Activated CD4-positive, alpha-beta T cell treated with anti-CD3 and anti-CD28 coated beads, Interleukin-2, amount 50 U/mL, for 48 hours (primary cell): ENCODE measurements around the gene HOXB2.

Experiments
- DNase-seq, 2 experiments: peaks; one replicate each; pipeline ENCODE4 v3.0.0-alpha.2; 2020

Gene HOXB2

GRCh38 chr17:48551596-48552465, 6.9 kb upstream of the HOXB2 start:
- DNase-seq: no peak

- DNase-seq: no peak
Measured at GRCh38 chr17:48551214-48551555, 6.3 kb upstream of the HOXB2 start.

DNA sequence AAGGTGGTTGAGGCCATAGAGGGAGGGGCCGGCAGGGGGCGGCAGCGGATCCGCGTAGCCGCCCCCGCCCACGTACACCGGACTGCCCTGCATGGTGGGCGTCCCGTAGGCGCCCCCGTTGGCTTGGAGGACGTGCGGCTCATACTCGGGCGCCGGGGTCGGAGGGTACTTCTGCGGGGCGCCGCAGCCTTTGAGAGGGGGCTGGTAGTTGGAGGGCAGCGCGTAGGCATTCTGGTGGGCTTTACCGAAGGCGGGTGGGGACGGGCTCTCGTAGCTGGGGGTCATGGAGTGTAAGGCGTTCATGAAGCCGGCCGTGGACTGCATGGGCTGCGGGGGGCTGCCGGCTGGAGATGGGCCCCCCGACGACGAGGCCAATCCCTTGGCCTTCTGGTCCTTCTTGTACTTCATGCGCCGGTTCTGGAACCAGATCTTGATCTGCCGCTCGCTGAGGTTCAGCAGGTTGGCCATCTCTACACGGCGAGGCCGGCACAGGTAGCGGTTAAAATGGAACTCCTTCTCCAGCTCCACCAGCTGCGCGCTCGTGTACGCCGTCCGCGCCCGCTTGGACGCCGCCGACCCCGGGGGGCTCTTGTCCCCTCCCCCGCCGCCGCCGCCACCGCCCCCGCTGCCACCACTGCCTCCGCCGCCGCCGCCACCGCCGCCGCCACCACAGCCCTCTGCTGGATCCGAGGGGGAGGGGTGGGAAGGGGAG, 5.7 kb upstream of the HOXB2 start:
- no peak for DNase-seq

DNA sequence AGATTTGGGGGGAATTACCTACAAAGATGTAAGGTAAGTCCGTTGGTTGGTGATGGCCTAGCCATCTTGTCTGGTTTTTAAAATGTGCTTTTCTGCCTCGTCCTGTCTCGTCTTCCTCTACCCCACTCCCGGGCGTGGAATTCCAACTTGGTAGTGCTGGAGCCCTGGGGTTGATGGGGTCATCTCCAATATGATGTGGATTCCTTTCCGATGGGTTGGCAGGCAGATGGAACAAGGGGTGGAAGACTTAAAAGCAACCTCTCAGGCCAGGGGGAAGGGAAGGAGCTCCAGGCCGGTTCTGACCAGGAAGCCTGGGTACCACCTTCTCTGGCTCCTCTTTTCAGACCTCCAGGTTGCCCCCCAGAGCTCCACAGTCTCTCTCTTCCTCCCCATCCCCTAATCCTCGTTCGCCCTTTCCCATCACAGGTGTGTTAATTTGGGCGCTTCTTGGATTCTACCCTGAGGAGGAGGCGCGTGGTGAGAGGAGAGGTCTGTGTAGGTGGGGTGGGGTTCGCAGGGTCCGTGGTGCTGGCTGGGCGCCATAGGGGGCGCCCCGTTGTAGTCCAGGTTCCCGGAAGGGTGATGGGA, 5.1 kb upstream of the HOXB2 start:
- DNase-seq: no peak

GRCh38 chr17:48549281-48549630, 4.3 kb upstream of the HOXB2 start:
- DNase-seq: no peak

- no peak for DNase-seq
Measured at GRCh38 chr17:48548523-48549280, 3.8 kb upstream of the HOXB2 start.

GRCh38 chr17:48547808-48548522, 3.1 kb upstream of the HOXB2 start:
- peak in 1 of 2 experiments; percentile 42 for DNase-seq

- no peak for DNase-seq
Measured at GRCh38 chr17:48546924-48547807, 2.3 kb upstream of the HOXB2 start.

GRCh38 chr17:48546137-48546923, 1.4 kb upstream of the HOXB2 start:
- DNase-seq: no peak

GRCh38 chr17:48545539-48545938, 630 bp upstream of the HOXB2 start:
- DNase-seq: no peak

DNA sequence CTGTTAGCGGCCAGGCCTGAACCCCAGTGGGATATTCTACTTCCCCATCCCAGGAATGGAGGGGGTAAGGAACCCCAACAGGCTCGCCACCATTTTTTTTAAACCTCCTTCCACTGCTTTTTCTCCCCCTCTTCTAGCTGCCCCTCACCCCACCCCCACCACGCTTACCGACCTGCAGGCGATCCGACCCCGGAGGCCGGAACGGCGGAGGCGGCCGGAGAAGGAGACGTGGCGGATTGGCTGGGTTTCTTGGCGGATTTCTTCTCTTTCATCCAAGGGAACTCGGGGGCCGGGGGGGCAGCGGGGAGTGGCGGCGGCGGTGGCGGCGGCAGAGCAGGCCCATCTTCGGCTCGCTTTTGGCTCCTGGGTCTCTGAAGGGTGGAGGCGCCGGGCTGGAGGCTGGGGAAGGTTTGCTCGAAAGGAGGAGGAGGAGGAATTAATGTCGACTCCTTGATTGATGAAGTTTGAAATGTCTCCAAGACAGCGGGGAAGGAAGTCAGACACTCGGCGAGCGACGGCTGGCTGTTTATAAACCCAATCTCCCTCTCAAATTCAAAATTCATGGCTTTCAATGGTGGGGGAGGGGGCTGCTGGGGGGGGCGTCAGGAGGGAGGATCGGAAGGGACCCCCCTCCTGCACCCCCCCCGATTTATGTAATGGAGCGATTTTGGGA, 424 bp downstream of the HOXB2 start:
- peak; percentile 42 to 59 for DNase-seq

- peak; percentile 53 to 66 for DNase-seq
Measured at GRCh38 chr17:48543854-48544348, 1.0 kb downstream of the HOXB2 start.

- peak; percentile 50 to 69 for DNase-seq
Measured at GRCh38 chr17:48543107-48543853, 1.6 kb downstream of the HOXB2 start.

DNA sequence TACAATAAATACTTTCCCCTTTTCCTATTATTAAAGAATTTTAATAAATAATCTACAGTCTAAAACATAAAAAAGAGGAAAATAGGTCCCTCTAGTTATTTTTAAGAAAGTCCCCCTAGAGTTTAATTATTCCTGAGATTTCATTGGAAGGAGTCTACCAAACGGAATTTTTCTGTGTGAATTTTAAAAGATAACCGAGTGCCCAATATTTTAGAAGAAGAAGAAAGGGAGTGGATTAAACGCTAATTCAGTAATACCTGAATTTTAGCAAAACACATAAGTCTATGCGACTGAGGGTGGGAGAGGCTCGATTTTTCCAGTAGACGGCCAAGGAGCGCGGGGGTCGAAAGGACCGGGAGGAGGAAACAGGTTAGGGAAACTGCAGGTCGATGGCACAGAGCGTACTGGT, 2.2 kb downstream of the HOXB2 start:
- DNase-seq: no peak

GRCh38 chr17:48542114-48542656, 2.7 kb downstream of the HOXB2 start:
- peak; percentile 33 to 46 for DNase-seq

DNA sequence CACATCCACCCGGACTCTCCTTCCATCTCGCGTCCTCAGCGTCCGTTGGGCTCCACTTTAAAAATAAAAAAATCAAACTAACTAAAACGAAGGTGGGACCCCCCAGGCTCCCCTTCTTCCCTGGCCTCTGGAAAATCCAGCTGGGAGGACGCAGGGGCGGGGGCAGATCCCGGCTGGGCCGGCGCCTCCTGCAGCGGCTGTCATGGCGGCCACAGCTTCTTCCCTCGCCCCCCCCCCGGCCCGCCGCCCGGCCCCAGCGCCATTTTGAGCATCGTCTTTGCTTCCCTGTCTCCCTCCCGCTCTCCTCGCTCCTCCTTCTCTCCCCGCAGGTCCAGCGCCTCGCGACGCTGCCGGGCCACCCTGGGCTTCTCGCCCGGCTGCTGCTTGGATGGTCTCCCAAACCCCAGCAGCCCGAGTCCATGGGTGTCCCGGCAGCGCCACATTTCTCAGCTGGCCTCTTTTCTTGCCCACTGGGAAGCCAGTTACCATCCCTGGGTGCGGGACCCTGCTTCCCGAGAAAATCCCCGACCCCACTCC, 3.3 kb downstream of the HOXB2 start:
- peak; percentile 41 to 48 for DNase-seq

- DNase-seq: peak in 1 of 2 experiments; percentile 20
Measured at GRCh38 chr17:48541036-48541576, 3.8 kb downstream of the HOXB2 start.

- DNase-seq: no peak
Measured at GRCh38 chr17:48540213-48540612, 4.7 kb downstream of the HOXB2 start.
